ENCODE measurements around the gene HPSE. TPM values are rescaled to one million over a fixed set of nuclear protein-coding genes. Genes with fewer than 3 reads are reported as not detected.
A peak's percentile ranks its signal among the peaks of the same experiment; 100 is the strongest.
"Not testable (repeated sequence)": the region's sequence is repeated elsewhere in the genome, so short reads cannot be mapped to it uniquely, and the experiment has no call there.

The HPSE gene
- total and polyA plus RNA-seq, 8 donors, result under 0.01 to 4.9 (median 1.2) TPM; not detected in 1

- intact Hi-C loops (cut with DNase I; ENCODE audit: low total_unique reads), result no loop called here
Measured at GRCh38 chr4:83331956-83332355, 2.7 kb downstream of the HPSE start.

DNA sequence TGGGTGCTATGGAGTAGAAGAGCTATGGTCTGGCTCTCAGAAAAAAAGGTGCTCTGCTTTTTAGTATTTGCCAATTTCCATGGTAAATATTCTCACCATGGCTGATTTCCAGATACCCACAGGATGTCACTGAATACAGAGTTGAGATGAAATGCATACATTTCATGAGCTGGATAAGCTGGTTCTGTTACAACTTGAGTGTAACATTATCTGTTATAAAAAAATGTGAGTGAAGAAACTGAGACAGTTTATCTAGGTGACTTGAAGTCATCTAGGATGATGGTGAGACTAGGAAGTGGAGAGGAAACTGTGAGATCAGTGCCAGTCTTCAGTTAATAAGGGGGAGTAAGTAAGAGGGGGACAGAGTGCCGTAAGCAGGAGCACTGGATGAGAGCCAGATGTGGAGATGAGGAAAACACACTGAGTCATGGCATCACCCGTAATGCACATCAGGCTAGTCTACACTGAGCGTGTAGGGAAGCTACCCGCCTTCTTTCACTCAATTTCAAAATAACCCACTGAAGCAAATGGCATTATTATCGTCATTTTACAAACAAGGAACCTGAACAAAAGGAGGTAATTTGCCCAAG, 5.0 kb downstream of the HPSE start:
- intact Hi-C loops (cut with DNase I; ENCODE audit: low total_unique reads), result no loop called here
- no peak for TF ChIP-seq POLR2A (IDR thresholded peaks at IDR 0.05)
- no peak for TF ChIP-seq EP300 (IDR thresholded peaks at IDR 0.05)
- TF ChIP-seq CTCF (IDR thresholded peaks at IDR 0.05), result no peak
- TF ChIP-seq POLR2AphosphoS5 (IDR thresholded peaks at IDR 0.05), result no peak
- H3K4me3 ChIP-seq, result no peak overlapping the region
- H3K4me1 ChIP-seq, result peaks cover 7 to 25% (median 14%) of the 10 kb centered on the region in 4 donors
- H3K27ac ChIP-seq, result no peak overlapping the region
- no peaks in the 10 kb centered on the region for H3K36me3 ChIP-seq
- WGBS, 5 donors, result 63 to 82% (median 75%) methylated on average over 5 of the region's 5 CpGs
- no peak for DNase-seq
- peaks cover 0 to 20% (median 7%) of the 10 kb centered on the region in 3 donors for H3K27me3 ChIP-seq
- no peaks in the 10 kb centered on the region for H3K9me3 ChIP-seq

More at GRCh38 chr4:83331956-83332355, 2.7 kb downstream of the HPSE start:
- Histone ChIP-seq H3K36me3 (no peaks in the 10 kb centered on the region), H3K9me3 (no peaks in the 10 kb centered on the region), H3K4me1 (peaks cover 13 to 27% (median 17%) of the 10 kb centered on the region in 4 donors), H3K27ac (no peak overlapping the region), H3K27me3 (peaks cover 0 to 38% (median 16%) of the 10 kb centered on the region in 3 donors), H3K4me3 (no peak overlapping the region)
- 80 to 95% (median 84%) methylated on average over 3 of the region's 3 CpGs for WGBS, 5 donors
- no peak for DNase-seq
- TF ChIP-seq POLR2AphosphoS5 (IDR thresholded peaks at IDR 0.05), result no peak
- TF ChIP-seq EP300 (IDR thresholded peaks at IDR 0.05), result no peak
- TF ChIP-seq POLR2A (IDR thresholded peaks at IDR 0.05), result no peak
- TF ChIP-seq CTCF (IDR thresholded peaks at IDR 0.05), result no peak

DNA sequence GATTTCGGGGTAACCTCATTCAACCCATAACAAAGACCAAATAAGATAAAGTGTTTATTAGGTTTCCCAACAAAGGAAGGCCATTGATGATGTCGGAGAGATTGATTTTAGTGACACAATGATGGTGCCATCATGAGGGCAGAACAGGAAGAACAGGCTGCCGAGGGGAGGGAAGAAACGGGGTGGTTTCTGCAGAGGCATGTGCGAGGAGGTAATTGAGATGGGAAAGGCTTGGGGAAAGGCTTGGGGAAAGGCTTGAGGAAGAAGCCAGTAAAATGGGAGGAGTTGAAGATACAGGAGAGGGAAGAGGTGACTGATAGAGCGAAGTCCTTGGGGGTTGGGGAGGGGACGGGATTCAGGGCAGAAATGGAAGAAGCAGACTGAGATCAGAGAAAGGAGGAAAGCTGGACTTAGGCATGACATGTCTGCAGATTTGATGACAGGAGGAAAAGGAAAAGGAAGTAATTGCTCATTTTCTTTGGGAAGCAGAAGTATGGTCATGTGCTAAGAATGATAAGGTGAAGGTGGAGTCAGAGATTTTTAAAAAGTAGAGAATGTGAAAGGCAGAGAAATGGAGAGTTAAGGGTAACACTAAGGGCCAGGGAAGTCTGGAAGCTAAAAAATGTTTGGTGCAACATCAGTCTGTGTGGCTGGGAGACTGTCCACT, 6.0 kb downstream of the HPSE start:
- peaks cover 4 to 20% (median 6%) of the 10 kb centered on the region in 4 donors for H3K4me1 ChIP-seq
- no peak overlapping the region for H3K4me3 ChIP-seq
- 63 to 83% (median 72%) methylated on average over 7 of the region's 7 CpGs for WGBS, 5 donors
- H3K9me3 ChIP-seq, result no peaks in the 10 kb centered on the region
- no peak for DNase-seq
- no peak overlapping the region for H3K27ac ChIP-seq
- peaks cover 0 to 11% (median 0%) of the 10 kb centered on the region in 3 donors for H3K27me3 ChIP-seq
- no peaks in the 10 kb centered on the region for H3K36me3 ChIP-seq
- TF ChIP-seq POLR2A (IDR thresholded peaks at IDR 0.05) (no peak), EP300 (IDR thresholded peaks at IDR 0.05) (no peak), POLR2AphosphoS5 (IDR thresholded peaks at IDR 0.05) (no peak), CTCF (IDR thresholded peaks at IDR 0.05) (no peak)
- intact Hi-C loops (cut with DNase I; ENCODE audit: low total_unique reads), result no loop called here

DNA sequence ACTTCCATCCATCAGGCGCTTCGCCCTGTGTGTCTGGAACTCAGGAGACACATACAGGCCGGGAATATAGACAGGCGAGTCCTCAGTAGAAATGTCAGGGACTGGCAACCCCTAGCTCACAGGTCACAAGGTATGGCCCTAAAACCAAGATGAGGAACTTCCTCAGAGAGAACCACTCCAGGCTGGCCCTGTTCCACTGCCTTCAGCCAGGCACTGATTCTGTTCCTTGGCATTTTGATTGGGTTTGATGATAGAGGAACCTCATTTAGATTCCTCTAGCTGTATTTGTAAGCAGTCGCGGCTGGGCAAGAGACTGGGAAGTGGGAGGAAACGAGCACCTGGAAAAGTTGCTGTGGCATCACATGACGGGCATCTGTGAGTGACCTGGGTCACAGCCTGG, 8.1 kb downstream of the HPSE start:
- Histone ChIP-seq H3K4me1 (peaks cover 4 to 20% (median 6%) of the 10 kb centered on the region in 4 donors), H3K4me3 (no peak overlapping the region), H3K36me3 (no peaks in the 10 kb centered on the region), H3K9me3 (no peaks in the 10 kb centered on the region), H3K27me3 (no peaks in the 10 kb centered on the region), H3K27ac (no peak overlapping the region)
- DNase-seq, result peak in 1 of 2 donors; percentile 27
- TF ChIP-seq EP300 (IDR thresholded peaks at IDR 0.05) (no peak), POLR2A (IDR thresholded peaks at IDR 0.05) (no peak), POLR2AphosphoS5 (IDR thresholded peaks at IDR 0.05) (no peak), CTCF (IDR thresholded peaks at IDR 0.05) (no peak)
- intact Hi-C loops (cut with DNase I; ENCODE audit: low total_unique reads), result no loop called here
- 59 to 82% (median 64%) methylated on average over 8 of the region's 8 CpGs for WGBS, 5 donors

- H3K36me3 ChIP-seq; H3K27ac ChIP-seq; intact Hi-C loops (cut with DNase I; ENCODE audit: low total_unique reads); H3K27me3 ChIP-seq; H3K4me3 ChIP-seq; H3K9me3 ChIP-seq: not testable (repeated sequence)
- peaks cover 4 to 15% (median 6%) of the 10 kb centered on the region in 4 donors for H3K4me1 ChIP-seq
- 29 to 63% (median 46%) methylated on average over 4 of the region's 4 CpGs for WGBS, 5 donors
- peak in 1 of 2 donors; percentile 33 for DNase-seq
Measured at GRCh38 chr4:83325306-83325705, 9.3 kb downstream of the HPSE start.

Data from stomach (tissue), 9 donors.